CD14-positive monocyte (primary cell): ENCODE results near the gene FAM76A. TPM values are rescaled to one million over a fixed set of nuclear protein-coding genes. Genes with fewer than 3 reads are reported as not detected.

ENCODE experiments used
- DNase-seq, 3 donors: peaks; one replicate each; pipeline ENCODE4 v3.0.0-alpha.2; 2011 to 2022
- H2AFZ ChIP-seq: 2 replicates; pipeline ENCODE4 v1.6.0; 2012; ENCODE audit warnings: mild to moderate bottlenecking, low read depth, low read length, inconsistent platforms; ENCODE audit not compliant: insufficient read depth, poor library complexity, severe bottlenecking
- H3K27ac ChIP-seq, 2 donors: 1 replicate in 1 of 2; 2 replicates in 1 of 2; pipeline ENCODE4 v1.5.1; 2012 to 2013; ENCODE audit warnings: low read length in 2 of 2, control low read depth in 1 of 2, inconsistent platforms in 1 of 2, low read depth in 1 of 2, mild to moderate bottlenecking in 1 of 2
- H3K27me3 ChIP-seq, 2 donors: one replicate each; pipeline versions ENCODE4 v1.6.0 to v1.6.1; 2011 to 2013; ENCODE audit warnings: low read length in 2 of 2; ENCODE audit not compliant: control insufficient read depth in 2 of 2, insufficient read depth in 2 of 2
- H3K36me3 ChIP-seq, 2 donors: replicated peaks in 1 of 2; 1 replicate in 1 of 2; 2 replicates in 1 of 2; pipeline versions ENCODE4 v1.5.1 to v1.6.1; 2012 to 2013; ENCODE audit warnings: low read length in 2 of 2, control low read depth in 1 of 2, inconsistent platforms in 1 of 2, mild to moderate bottlenecking in 1 of 2; ENCODE audit not compliant: insufficient read depth in 2 of 2, control insufficient read depth in 1 of 2
- H3K4me1 ChIP-seq, 2 donors: 1 replicate in 1 of 2; 2 replicates in 1 of 2; pipeline versions ENCODE4 v1.5.1 to v1.6.1; 2012 to 2013; ENCODE audit warnings: low read length in 2 of 2, control low read depth in 1 of 2, inconsistent platforms in 1 of 2, mild to moderate bottlenecking in 1 of 2, moderate library complexity in 1 of 2; ENCODE audit not compliant: insufficient read depth in 2 of 2, control insufficient read depth in 1 of 2
- H3K4me2 ChIP-seq: replicated peaks from 2 replicates; pipeline ENCODE3; 2012; ENCODE audit warnings: low read length, moderate library complexity, mild to moderate bottlenecking; ENCODE audit not compliant: poor library complexity, severe bottlenecking; ENCODE audit errors: extremely low read depth
- H3K4me3 ChIP-seq, 3 experiments: fragments of 200-600 bp in 1 of 3; sonication (generic) in 1 of 3; replicated peaks in 1 of 3; 1 replicate in 2 of 3; 2 replicates in 1 of 3; pipeline ENCODE4 v1.5.1; 2011 to 2013; ENCODE audit warnings: low read length in 3 of 3, mild to moderate bottlenecking in 3 of 3, control low read depth in 2 of 3, low read depth in 2 of 3, inconsistent platforms in 1 of 3, moderate library complexity in 1 of 3
- H3K79me2 ChIP-seq: 2 replicates; pipeline ENCODE4 v1.6.0; 2012; ENCODE audit warnings: mild to moderate bottlenecking, control low read depth, inconsistent platforms, low read length, moderate library complexity; ENCODE audit not compliant: insufficient read depth
- H3K9ac ChIP-seq: 2 replicates; pipeline ENCODE4 v1.6.0; 2017; ENCODE audit warnings: low read length, mild to moderate bottlenecking; ENCODE audit not compliant: insufficient read depth, poor library complexity, severe bottlenecking
- H3K9me3 ChIP-seq, 2 donors: replicated peaks in 1 of 2; 1 replicate in 1 of 2; 2 replicates in 1 of 2; pipeline versions ENCODE4 v1.5.1 to v1.6.1; 2012 to 2013; ENCODE audit warnings: low read length in 2 of 2, control low read depth in 1 of 2; ENCODE audit not compliant: control insufficient read depth in 1 of 2, insufficient read depth in 1 of 2
- H4K20me1 ChIP-seq: 2 replicates; pipeline ENCODE4 v1.6.0; 2012; ENCODE audit warnings: mild to moderate bottlenecking, low read length, control low read depth, moderate library complexity; ENCODE audit not compliant: insufficient read depth
- H3K27ac Mint-ChIP-seq, 7 donors: one replicate each; pipeline ENCODE4 v1.8.0; 2020; ENCODE audit warnings: mild to moderate bottlenecking in 7 of 7, mixed read lengths in 7 of 7, moderate library complexity in 6 of 7, inconsistent platforms in 2 of 7
- H3K27me3 Mint-ChIP-seq, 3 donors: one replicate each; pipeline ENCODE4 v1.8.0; 2021 to 2022; ENCODE audit warnings: low read depth in 3 of 3, mild to moderate bottlenecking in 3 of 3, mixed read lengths in 3 of 3, moderate library complexity in 3 of 3, inconsistent platforms in 1 of 3
- H3K36me3 Mint-ChIP-seq, 2 donors: one replicate each; pipeline ENCODE4 v1.8.0; 2020; ENCODE audit warnings: mixed read lengths in 2 of 2, inconsistent platforms in 1 of 2, mild to moderate bottlenecking in 1 of 2
- H3K4me1 Mint-ChIP-seq: one replicate; pipeline ENCODE4 v1.8.0; 2020; ENCODE audit warnings: mild to moderate bottlenecking, mixed read lengths
- H3K4me3 Mint-ChIP-seq, 2 donors: one replicate each; pipeline ENCODE4 v1.8.0; 2020; ENCODE audit warnings: mild to moderate bottlenecking in 2 of 2, mixed read lengths in 2 of 2, moderate library complexity in 1 of 2
- H3K9me3 Mint-ChIP-seq, 7 donors: one replicate each; pipeline ENCODE4 v1.8.0; 2020 to 2022; ENCODE audit warnings: mixed read lengths in 7 of 7, mild to moderate bottlenecking in 6 of 7, moderate library complexity in 6 of 7, inconsistent platforms in 2 of 7
- WGBS: methylation state at CpG from one replicate; pipeline ENCODE4 v1.1.5; 2013; ENCODE audit warnings: missing lambda C conversion rate; ENCODE audit not compliant: insufficient coverage; 5-methylcytosine and 5-hydroxymethylcytosine counted together
- intact Hi-C, 2 donors: fragments of 100-400 bp; cut with micrococcal nuclease; formaldehyde crosslinking; loops; one replicate each; pipeline versions ENCODE4 v1.15.0 to v1.15.1; 2023
- polyA minus RNA-seq: library from RNA; depleted of rRNA, polyadenylated mRNA; stranded (reverse); fragments of >200 nt; gene quantifications from 2 replicates; pipeline ENCODE4 v1.2.3, GENCODE V29; 2012
- polyA plus RNA-seq, 3 donors: library from polyadenylated mRNA; depleted of rRNA in 1 of 3; unstranded in 2 of 3; stranded (reverse) in 1 of 3; fragments of 300-500 nt in 2 of 3; fragments of >200 nt in 1 of 3; fragmentation: Illumina TruSeq in 2 of 3; gene quantifications; 1 replicate in 2 of 3; 2 replicates in 1 of 3; pipeline ENCODE4 v1.2.3, GENCODE V29; 2012 to 2021
- total RNA-seq, 12 experiments: library from RNA in 1 of 12; stranded (reverse) in 1 of 12; fragments of 120-200 nt in 1 of 12; gene quantifications; one replicate each; pipeline ENCODE4 v1.2.4 and lab custom pipeline; 2013 to 2026; ENCODE audit warnings: mixed read lengths in 6 of 12, inconsistent platforms in 1 of 12
- TF ChIP-seq, protein P1 (sequence below): fragments of 200-600 bp; IDR thresholded peaks from one replicate; pipeline ENCODE4 v1.8.0; 2022; ENCODE audit warnings: antibody characterized with exemption, mild to moderate bottlenecking

Gene FAM76A
- 15.8 TPM for total RNA-seq (2013)
- polyA plus RNA-seq (10 to 100 TPM in 2 of 3 donors, 1 to 10 TPM in 1; 9.1 to 10.9 (median 10.3) TPM), polyA minus RNA-seq (5.8 and 11.8 TPM in 2 replicates), total RNA-seq (lab: John Stamatoyannopoulos, UW) (2.8 to 16.7 (median 12.8) reads per million in 11 experiments)

DNA sequence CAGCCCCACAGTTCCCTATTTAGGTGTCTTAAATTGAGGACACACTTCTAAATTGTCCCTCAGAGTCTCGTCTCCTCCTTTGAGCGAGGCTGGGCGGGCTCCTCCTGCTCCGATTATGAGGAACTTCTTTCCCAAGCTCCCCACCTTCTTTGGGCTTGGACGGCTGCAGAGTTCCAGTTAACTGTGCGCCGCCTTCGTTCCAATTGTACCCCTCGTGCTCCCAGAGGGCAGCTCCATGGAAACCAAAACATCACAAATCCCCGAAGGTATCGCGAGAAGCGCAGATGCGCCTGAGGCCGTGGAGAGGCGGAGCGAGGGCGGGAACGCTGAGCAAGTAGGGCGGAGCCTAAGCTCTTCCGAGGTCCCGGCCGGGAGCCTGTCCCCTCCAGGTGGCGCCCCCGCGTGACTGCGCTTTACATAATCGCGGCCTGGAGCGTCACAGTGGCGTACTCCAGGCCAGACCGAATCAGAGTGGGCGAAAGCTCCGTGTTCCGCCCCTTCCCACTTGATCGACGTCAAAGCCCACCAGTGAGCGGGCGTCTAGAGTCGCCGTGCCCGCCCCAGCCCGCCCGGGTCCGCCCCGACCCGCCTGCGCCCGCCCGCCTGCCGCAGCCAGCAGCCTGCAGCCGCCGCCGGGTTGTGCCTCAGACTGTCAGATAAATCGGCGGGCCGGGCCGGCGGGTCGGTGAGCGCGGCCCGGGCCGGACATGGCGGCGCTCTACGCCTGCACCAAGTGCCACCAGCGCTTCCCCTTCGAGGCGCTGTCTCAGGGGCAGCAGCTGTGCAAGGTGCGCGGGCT, at the start of gene FAM76A:
FAM76A (plus strand) TSS at position 588 of the 799 bp plus-strand sequence; CDS start at position 708, 120 bp downstream.
- peaks cover 0 to 2% (median 2%) of the 10 kb centered on the region in 3 donors for H3K27me3 Mint-ChIP-seq
- peaks cover 23 to 25% of the 10 kb centered on the region in 2 donors for H3K36me3 Mint-ChIP-seq
- Histone ChIP-seq H3K9ac (peak within 1 kb of the TSS; percentile 91), H3K4me2 (peak within 1 kb of the TSS; percentile 97), H4K20me1 (no peaks in the 10 kb centered on the region), H3K9me3 (no peaks in the 10 kb centered on the region), H3K79me2 (peaks cover 15% of the 10 kb centered on the region), H2AFZ (peak within 1 kb of the TSS; percentile 91), H3K27ac (peak within 1 kb of the TSS; percentile 69 to 88), H3K36me3 (peaks cover 15 to 21% of the 10 kb centered on the region in 2 donors), H3K4me1 (peaks cover 18 to 20% of the 10 kb centered on the region in 2 donors), H3K27me3 (no peaks in the 10 kb centered on the region), H3K4me3 (peak within 1 kb of the TSS; percentile 83 to 87 (median 84))
- DNase-seq = peak; percentile 99 to 100 (median 100)
- peaks cover 0 to 3% (median 0%) of the 10 kb centered on the region in 7 donors for H3K9me3 Mint-ChIP-seq
- 3% methylated on average over 62 of the region's 72 CpGs for WGBS
- peak within 1 kb of the TSS; percentile 93 to 98 (median 96) for H3K27ac Mint-ChIP-seq
- TF ChIP-seq, protein P1, sequence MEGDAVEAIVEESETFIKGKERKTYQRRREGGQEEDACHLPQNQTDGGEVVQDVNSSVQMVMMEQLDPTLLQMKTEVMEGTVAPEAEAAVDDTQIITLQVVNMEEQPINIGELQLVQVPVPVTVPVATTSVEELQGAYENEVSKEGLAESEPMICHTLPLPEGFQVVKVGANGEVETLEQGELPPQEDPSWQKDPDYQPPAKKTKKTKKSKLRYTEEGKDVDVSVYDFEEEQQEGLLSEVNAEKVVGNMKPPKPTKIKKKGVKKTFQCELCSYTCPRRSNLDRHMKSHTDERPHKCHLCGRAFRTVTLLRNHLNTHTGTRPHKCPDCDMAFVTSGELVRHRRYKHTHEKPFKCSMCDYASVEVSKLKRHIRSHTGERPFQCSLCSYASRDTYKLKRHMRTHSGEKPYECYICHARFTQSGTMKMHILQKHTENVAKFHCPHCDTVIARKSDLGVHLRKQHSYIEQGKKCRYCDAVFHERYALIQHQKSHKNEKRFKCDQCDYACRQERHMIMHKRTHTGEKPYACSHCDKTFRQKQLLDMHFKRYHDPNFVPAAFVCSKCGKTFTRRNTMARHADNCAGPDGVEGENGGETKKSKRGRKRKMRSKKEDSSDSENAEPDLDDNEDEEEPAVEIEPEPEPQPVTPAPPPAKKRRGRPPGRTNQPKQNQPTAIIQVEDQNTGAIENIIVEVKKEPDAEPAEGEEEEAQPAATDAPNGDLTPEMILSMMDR = peak; percentile 29
- intact Hi-C loops = loop anchor here (5.0 kb wide), 2 partner anchors 47 to 58 kb away; partner anchors contain the start of gene STX12 (in 2 of the 2)
- peaks cover 19% of the 10 kb centered on the region for H3K4me1 Mint-ChIP-seq
- H3K4me3 Mint-ChIP-seq = peak within 1 kb of the TSS; percentile 87 to 91

GRCh38 chr1:27676410-27676809, 49.4 kb upstream of the FAM76A start:
- Mint-ChIP-seq H3K27me3 (peaks cover 0 to 3% (median 0%) of the 10 kb centered on the region in 3 donors), H3K4me1 (peaks cover 13% of the 10 kb centered on the region), H3K36me3 (peaks cover 0 to 4% of the 10 kb centered on the region in 2 donors), H3K27ac (no peak overlapping the region), H3K4me3 (no peak overlapping the region), H3K9me3 (peaks cover 13 to 26% (median 24%) of the 10 kb centered on the region in 7 donors)
- intact Hi-C loops = loop anchor here in 1 of 2 donors (10.0 kb wide), 1 partner anchor 372 kb away; no protein-coding TSS in a partner anchor
- no peak overlapping the region for H3K9ac ChIP-seq
- no peak overlapping the region for H2AFZ ChIP-seq
- WGBS = no CpG with 5 or more reads among the region's 1 CpG
- H3K4me2 ChIP-seq = no peak overlapping the region
- no peak overlapping the region for H3K4me3 ChIP-seq
- peaks cover 14 to 17% of the 10 kb centered on the region in 2 donors for H3K4me1 ChIP-seq
- no peak overlapping the region for H3K27ac ChIP-seq
- DNase-seq = no peak
- H3K9me3 ChIP-seq = peaks cover 13 to 18% of the 10 kb centered on the region in 2 donors
- H4K20me1 ChIP-seq = no peaks in the 10 kb centered on the region
- H3K36me3 ChIP-seq = no peaks in the 10 kb centered on the region
- TF ChIP-seq, protein P1 = no peak
- H3K79me2 ChIP-seq = peaks cover 3% of the 10 kb centered on the region
- no peaks in the 10 kb centered on the region for H3K27me3 ChIP-seq
